GM19438 (cell line): ENCODE results near the gene ING5.
A peak's percentile ranks its signal among the peaks of the same experiment; 100 is the strongest.

Experiments
- ATAC-seq: cut with Tn5 transposase; IDR thresholded peaks from one replicate; pipeline ENCODE4 v1.9.1; 2021; ENCODE audit warnings: low read depth; ENCODE audit not compliant: unreplicated experiment

Gene ING5

DNA sequence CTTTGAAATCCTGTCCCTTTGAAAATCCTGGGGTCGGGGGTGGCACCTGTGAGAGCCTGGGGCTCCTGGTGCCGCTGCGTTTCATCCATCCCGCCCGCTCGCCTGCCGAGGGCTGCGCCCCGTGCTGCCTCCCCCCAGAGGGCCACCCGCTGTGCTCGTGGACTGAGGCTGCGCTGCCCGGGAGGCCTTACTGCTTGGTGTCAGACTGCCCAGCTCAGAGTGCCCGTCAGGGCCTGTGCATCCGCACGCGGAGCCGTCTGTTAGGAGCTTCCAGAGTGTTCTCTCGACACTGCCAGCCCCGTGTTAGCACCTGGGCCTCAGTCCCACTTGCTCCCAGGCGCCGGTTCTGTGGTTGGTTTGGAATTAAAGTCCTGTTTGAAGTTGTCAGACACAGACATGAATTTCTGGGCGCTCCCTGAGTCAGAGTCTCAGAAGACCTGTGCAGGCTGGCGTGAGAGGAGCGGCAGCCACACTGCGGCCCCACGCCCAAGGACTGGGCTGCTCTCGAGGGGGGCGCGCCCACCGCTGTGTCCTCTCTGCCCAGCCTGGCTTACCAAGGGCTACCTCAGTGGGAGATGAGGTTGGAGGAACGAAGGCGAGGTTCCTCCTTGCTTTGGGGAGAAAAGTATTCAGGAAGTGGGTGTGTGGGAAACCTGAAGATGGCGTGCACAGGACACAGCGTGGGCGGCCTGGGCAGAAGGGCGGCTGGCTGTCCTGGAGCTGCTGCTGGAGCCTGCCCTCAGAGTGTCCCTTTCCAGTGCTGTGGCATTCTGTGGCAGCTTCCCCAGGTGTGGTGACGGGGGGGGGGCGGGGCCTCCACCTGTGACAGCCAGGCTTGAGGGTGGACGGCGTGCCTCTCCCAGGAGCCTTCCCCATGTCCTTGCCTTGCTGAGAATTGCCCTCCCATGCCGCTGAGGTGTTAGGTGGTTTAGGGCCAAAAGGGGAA is 29.3 kb upstream of the ING5 start:
- no peak for ATAC-seq

DNA sequence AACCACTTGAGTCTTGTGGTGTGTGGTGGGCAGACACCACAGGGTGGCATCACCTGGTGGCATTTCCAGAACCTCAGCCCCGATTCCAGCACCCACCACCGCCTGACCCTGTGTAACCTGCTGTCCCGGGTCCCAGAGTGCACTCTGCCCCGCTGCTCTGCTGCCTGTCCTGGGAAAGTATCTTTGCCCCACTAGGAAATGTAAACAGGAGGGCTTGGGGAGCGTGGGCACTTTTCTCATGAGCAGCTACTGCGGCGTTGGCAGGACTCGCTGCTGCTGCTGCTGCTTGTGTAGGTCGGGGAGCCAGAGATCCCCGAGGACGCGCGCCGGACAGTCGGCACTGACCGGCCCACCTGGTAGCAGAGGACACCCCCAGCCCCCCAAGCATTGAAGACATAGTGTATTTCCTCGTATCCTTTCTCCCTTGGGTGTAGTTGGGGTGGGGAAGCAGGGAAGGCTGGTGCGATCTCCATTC is 28.6 kb upstream of the ING5 start:
- ATAC-seq: no peak

DNA sequence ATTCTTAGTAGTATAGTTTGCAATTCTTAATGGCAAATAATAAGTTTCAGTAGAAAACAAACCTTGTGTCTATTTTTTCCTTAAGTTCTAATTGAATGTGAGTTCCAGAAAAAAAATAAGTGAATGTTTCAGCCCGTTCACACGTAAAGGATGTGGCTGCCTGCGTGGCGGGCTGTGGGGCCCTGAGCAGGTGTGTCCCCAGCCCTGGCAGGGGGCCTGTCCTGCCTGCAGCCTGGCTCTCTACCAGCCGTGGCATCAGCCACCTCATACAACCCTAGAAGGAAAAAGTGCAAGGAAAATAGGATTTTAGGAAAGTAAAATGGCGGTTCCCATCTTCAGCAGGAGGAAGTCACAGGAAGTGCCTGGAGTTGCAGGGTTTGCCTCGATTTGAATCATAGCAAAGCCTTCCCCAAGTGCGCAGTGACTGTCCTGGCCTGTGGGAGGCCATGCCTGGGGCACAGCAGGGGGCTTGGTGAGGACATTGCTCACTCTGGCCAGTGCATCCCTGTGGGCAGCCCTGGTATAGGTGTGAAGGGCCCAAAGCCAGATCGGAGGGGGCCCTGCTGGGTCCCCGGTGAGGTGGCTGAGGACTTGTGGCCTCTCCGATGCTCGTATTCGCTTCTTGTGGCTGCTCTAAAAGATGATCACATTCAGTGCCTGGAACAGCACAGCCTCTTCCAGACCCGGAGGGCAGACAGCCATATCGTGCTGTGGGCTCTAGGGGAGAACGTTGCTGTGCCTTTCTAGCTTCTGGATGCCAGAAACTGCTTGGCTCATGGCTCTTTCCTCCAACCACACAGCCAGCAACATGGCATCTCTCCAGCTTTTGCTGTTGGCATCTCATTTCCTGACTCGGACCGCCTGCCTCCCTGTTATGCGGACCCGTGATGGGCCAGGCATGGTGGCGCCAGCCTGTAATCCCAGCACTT is 27.8 kb upstream of the ING5 start:
- ATAC-seq: no peak

DNA sequence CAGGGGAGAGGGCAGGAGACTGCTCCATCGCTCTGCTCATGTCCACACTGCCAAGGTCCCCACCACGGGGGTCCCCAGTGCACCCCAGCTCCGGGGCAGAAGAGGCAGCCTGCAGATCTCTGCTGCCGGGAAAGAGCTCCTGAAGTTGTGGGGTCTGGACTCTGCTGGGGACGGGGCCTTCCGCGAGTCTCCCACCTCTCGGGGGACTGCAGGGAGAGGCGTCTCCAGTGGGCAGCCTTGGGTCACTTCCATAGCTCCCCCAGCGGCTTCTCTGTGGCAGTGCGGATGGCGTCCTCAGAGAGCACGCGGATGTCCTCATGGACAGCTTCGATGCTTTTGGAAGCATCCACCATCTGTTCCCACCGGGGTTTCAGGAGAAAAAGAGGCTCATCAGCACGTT is 26.0 kb upstream of the ING5 start:
- ATAC-seq: no peak

DNA sequence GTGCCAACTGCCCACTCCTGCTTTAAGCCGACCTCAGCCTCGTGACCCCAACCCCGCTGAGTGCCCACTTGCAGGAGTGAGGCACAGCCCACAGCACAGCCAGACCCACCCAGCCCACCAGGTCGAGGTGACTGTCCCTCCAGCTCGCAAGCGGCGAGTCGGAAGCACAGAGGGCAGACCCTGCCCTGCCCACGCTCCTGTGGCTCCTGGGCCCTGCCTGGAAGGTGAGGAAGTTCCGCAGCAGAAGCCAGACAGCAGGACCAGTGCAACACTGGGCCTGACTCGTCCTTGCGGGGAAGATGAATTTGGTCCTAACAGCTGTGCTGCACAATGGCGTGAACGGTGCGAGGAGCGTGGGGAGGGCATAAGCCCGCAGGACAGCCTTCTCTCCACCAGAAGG is 25.2 kb upstream of the ING5 start:
- ATAC-seq: no peak

DNA sequence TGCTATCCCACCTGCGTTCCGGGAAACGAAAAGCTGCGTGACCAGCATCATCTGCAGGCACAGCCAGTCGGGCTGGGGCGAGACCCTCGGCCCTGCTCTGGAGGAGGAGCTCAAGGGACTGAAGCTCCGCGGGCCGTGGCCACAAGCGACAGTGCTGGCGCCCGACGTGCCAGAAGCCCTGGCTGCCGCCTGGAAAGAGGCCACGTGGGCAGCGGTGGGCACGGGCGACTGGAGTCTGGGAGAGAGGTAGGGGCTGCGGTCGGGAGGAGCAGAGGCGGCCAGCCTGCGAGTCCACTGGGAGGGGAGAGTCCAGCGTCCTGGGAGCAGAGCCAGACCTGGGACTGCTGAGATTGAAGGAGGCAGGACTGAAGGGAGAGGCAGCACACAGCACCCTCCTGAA is 24.4 kb upstream of the ING5 start:
- no peak for ATAC-seq

DNA sequence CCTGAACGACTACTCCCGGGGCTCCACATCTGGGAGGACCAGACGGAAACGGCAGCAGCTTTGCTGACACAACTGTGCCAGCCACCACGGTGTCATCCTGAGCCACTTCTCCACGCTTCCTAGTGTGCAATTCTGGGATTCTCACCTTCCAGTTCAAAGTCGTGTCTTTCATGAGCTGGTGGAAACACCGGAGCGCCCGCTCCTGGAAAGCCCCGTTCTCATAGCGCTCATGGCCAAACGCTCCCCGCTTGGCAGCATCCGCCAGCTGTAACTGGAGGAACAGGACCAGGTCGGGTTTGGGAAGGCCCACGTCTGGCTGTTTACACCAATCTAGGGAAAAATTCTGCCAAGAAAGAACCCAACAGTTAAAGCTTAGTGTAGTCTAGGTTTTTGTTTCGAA is 23.5 kb upstream of the ING5 start:
- no peak for ATAC-seq

DNA sequence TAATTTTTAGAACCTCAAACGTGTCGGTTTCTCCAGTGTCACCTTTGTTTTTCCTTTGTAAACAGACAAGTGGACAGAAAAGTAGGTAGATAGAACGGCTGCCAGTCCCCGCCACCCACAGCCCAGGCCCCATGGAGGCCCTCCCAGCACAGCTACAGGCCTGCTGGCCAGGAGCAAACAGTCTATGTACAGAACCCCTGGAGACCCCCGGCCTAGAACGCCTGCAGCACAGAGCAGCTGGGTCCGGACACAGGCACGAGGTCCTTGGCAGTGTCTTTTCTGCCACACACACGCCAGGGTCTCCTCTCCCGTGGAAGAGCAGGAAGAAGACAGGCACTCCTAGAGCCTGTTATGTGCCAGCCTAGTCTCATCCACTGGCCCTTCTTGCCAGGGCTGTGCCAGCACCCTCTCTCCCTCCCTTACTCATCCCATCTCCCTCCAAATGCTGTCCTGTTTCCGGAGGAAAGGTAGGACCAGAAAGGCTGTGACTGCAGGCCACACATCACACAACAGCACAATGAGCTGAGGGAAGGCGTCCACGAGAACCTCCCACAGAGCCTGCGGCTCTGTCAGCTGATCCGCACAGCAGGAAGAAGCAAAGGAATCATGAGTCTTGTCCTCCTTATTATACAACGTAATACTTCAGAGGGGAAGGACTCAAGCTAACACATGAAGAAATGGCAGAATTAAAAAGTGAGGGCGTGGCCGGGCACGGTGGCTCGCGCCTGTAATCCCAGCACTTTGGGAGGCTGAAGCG is 22.9 kb upstream of the ING5 start:
- no peak for ATAC-seq

DNA sequence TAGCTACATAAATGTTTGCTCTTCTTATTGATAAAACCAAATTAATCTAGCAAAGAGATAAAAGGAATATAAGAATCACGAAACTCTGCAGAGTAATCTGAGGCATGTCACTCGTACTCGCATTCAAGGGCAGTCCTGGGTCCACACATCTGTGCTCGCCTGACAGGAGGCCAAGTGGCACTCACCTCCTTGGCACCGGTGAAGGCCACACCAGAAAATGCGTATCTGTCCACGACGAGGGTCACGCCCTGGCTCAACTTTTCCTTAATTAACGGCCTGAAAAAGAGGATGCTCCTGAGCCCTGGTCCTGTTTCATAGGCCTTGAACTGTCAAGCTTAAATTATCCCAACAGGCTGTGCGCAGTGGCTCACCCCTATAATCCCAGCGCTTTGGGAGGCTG is 21.8 kb upstream of the ING5 start:
- ATAC-seq: no peak

DNA sequence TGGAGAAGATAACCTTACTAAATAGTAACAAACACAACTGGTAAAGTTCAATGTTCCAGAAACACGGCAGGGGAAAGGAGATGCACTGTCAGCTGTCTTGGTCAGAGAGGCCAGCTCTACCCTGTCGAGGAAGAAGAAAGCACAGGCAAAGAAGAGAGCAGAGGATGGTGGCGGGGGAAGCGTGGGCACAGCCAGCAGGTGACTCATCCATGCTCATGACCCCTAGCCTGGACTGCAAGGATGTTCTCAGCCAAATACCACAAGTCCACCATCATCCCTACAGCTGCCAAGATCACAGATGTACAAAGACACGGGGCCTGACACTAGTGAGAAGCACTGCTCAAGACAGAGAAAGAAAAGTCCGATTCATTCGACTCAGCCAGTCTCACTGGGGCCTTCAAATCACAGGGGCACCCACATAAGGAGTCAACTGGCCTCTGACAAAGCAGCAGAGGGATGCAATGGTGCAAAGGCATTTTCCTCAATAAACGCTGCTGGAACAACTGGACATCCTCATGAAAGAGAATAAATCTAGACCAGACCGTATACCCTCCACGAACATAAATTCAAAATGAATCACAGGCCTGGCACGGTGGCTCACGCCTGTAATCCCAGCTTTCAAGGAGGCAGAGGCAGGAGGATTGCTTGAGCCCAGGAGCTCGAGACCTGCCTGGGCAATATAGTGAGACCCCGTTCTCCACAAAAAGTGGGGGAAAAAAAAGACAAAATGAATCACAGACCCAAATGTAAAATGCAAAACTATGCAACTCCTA is 20.8 kb upstream of the ING5 start:
- no peak for ATAC-seq

DNA sequence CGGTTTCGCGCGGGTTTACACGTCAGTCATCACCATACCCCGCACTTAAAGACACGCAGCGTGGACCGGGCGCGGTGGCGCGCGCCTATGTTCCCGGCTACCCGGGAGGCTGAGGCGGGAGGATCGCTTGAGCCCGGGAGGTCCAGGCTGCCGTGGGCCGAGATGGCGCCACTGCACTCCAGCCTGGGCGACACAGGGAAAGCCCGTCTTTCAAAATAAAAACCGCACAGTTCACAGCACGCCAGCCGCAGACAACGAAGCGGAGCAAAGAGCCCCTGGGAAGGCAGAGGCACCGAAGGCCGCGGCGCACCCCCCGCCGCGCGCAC is 15.6 kb upstream of the ING5 start:
- ATAC-seq: peak; percentile 17

DNA sequence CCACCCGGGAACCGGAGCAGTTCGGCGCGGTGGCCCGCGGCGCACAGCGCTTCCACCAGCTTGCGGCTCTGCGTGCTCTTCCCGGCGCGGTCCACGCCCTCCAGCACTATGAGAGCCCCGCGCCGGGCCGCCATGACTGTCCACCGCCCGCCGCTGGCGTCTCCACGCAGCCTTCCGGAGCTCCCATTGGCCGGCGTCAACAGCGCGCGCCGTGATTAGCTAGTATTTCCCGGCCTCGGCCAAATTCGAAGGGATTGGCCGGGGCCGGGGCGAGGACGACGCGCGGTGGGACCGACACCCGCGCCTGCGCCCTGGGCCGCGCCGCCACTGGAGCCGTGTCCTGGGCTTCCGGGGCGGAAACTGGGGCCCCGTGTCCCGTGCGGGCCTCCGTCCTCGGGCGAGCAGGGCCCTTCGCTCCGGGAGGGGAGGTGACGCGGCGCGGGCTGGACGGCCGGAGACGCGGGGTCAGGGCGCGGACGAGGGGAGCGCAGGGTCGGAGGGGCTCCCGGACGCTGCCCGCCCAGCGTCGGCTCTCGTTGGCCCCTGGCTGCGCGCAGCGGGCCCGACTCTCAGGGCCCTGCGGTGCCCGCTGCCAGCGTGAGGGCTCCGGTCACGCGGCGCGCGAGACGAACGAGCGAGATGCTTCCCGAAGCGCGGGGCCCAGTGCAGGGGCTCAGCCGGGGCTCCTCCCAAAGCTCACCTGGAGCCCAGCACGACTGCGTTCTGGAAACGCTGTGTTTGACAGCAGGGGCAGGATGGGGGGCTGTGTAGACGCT is 15.0 kb upstream of the ING5 start, which contains the start of gene DTYMK:
DTYMK (minus strand) TSS at position 166 of the 776 bp plus-strand sequence; CDS start at position 134, 32 bp downstream.
- peak; percentile 94 for ATAC-seq

DNA sequence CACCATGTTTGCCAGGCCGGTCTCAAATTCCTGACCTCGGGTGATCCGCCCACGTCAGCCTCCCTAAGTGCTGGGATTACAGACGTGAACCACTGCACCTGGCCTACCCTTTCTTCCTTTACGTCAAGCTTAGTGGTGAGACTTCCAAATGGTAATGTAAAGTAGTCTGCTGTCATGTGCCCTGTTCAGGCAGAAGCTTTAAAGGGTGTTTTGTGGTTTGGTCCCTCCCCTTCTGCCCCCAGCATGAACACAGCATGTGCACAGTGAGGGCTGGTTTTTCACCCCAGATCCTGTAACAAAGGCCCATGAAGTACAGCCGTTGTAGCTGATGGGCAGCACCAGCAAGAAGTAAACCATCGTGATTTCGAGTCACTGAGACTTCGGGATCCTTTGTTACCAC is 12.5 kb upstream of the ING5 start:
- ATAC-seq: no peak

DNA sequence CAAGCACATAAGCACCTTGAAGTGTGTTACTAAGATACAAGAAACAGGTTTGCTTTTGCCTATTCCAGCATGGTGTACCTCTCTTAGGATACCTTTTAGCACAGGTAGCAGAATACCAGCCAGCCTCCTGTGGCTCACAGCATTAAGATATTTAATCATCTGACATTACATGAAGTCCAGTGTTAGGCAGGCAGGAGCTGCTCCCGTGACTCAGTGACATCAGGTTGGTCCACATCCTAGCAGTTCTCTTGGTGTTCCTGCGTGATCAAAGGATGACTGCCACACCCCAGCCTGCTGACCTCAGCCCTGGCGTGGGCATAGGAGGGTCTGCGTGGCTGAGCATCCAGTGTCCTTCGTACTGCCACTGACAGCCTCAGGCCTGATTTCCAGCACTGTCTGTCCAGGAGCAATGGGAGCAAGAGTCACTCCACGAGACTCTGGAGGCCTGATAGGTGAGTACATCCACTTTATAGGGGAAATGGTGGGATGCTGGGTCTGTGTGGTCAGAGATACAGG is 11.6 kb upstream of the ING5 start:
- no peak for ATAC-seq

DNA sequence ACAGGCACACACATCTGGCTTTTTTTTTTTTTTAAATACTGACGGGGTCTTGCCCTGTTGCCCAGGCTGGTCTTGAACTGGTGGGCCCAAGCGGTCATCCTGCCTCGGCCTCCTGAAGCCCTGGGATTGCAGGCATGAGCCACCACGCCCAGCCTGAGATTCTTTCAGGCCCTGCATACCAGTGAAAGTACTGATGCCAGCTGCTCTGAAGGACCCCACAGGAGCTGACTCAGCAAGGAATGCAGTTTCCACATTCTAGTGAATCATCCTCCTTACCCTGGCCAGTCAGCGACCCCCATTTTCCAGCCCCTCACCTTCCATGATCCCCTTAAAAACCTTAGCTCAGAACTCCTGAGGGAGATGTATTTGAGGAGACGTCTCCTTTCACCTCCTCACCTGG is 9.4 kb upstream of the ING5 start:
- ATAC-seq: no peak

DNA sequence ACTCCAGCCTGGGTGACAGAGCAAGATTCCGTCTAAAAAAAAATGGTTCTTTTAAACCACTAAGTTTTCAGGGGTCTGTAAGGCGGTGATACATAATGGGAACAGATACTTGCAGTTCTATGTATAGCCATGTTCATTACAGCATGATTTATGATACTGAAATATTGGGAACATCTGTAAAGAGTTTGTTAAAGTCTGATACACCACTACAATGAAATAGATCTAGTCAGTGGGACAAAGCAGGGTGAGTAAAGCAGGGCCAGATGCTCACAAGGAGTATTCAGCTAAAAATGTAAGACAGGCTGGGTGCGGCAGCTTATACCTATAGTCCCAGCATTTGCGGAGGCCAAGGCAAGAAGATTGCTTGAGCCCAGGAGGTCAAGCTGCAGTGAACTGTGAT is 6.2 kb upstream of the ING5 start:
- ATAC-seq: no peak

DNA sequence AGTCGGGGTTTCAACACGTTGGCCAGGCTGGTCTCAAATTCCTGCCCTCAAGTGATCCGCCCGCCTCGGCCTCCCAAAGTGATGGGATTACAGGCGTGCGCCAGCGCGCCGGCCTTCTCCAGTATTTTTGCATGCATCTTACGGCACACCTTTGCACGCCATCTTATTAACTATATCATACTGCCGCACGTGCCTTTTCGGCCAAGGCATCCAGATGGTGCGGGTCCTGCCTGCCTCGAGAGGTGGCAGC is 765 bp upstream of the ING5 start:
- no peak for ATAC-seq

DNA sequence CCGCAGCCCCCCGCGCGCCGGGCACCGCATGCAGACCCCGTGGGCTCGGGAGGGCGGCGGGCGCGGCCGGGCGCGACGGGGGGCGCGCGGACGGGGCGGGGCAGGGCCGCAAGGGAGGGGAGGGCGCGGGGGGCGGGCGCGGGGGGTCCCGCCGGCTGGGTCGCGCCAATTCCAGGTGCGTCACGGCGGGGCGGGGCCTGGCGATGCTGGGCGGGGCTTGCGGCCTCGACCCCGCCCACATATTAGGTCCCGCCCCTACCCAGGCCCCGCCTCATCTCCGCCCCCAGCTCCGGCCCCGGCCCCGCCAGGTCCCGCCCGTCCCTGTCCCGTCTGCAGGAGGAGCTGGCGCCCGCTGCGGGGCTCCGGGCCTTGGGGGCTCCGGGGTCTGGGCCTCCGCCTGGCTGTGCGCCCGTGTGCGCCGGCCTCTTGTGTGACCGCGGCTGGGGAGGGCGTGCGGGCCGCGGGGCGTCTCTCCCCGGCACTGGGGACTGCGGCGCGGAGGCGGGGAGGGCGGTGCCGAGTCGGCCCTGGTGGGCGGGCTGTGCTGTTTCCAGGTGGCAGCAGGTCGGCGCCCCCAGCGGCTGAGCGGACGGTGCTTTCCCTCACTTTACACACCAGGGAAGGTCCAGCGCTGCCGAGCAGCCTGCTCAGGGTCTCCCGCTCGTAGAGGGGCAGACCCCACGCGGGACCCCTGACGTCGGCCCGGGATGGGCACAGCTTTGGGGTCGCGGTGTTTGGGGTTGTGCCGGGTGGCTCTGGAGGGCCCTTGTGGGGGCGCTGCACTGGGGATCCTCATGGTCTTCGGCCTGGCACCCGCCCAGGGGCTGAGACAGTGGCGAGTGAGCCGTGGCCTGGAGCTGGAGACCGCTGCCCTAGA is 554 bp downstream of the ING5 start:
- ATAC-seq: peak; percentile 70
